Lower lobe of right lung (tissue), 2 donors: Measurements from ENCODE around the gene NIPAL1. TPM values are rescaled to one million over a fixed set of nuclear protein-coding genes. Genes with fewer than 3 reads are reported as not detected.

Experiments
- ATAC-seq, 2 donors: fragments of 200-7000 bp; cut with Tn5 transposase; one replicate each; pipeline ENCODE4 v1.9.1; 2020 to 2022; ENCODE audit warnings: mild to moderate bottlenecking in 2 of 2, moderate library complexity in 2 of 2
- DNase-seq: peaks from one replicate; pipeline ENCODE4 v3.0.0-alpha.2; 2020
- H3K27ac ChIP-seq: fragments of 200-600 bp; one replicate; pipeline ENCODE4 v1.8.0; 2022
- H3K27me3 ChIP-seq: fragments of 200-600 bp; one replicate; pipeline ENCODE4 v1.8.0; 2022; ENCODE audit warnings: low read depth
- H3K36me3 ChIP-seq: fragments of 200-600 bp; one replicate; pipeline ENCODE4 v1.8.0; 2022; ENCODE audit warnings: mild to moderate bottlenecking
- H3K4me1 ChIP-seq: fragments of 200-600 bp; one replicate; pipeline ENCODE4 v1.8.0; 2022
- H3K4me3 ChIP-seq: fragments of 200-600 bp; one replicate; pipeline ENCODE4 v1.8.0; 2022; ENCODE audit warnings: mild to moderate bottlenecking
- H3K9me3 ChIP-seq: fragments of 200-600 bp; one replicate; pipeline ENCODE4 v1.8.0; 2022
- intact Hi-C: fragments of 100-400 bp; cut with DNase I; formaldehyde crosslinking; loops from one replicate; pipeline ENCODE4 v1.11.0; 2022
- total RNA-seq: library from RNA; stranded (reverse); fragmentation: NEBNext Ultra II Directional; extraction: Animal tissue kit (Norgen Biotek cat#: 25700); gene quantifications from one replicate; pipeline ENCODE4 v1.2.1, GENCODE V29; 2021
- TF ChIP-seq, protein P1 (sequence below): fragments of 200-600 bp; IDR thresholded peaks from one replicate; pipeline ENCODE4 v1.8.0; 2022; ENCODE audit warnings: antibody characterized with exemption, mild to moderate bottlenecking
- donor health status: DM: no; HTN: yes; CAD: no; lungs with severe emphysema.

The NIPAL1 gene
- total RNA-seq, 1 donor from 2014 or later, result 1.3 TPM

DNA sequence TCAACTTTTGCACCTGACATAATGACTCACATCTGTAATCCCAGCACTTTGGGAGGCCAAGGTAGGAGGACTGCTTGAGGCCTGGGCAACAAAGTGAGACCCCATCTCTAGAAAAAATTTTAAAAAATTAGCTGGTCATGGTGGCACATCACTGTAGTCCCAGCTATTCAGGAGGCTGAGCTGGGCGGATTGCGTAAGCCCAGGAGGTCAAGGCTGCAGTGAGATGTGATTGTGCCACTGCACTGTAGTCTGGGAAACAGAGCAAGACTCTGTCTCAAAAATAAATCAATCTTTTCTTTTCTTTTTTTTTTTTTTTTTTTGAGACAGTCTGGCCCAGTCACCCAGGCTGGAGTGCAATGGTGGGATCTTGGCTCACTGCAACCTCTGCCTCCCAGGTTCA lies 52.5 kb downstream of the NIPAL1 start:
- Histone ChIP-seq H3K27ac (no peak overlapping the region), H3K27me3 (no peaks in the 10 kb centered on the region), H3K4me1 (no peaks in the 10 kb centered on the region), H3K9me3 (no peaks in the 10 kb centered on the region), H3K4me3 (no peak overlapping the region), H3K36me3 (no peaks in the 10 kb centered on the region)
- DNase-seq (no peak), ATAC-seq (no peak)
- intact Hi-C loops, result no loop called here
- TF ChIP-seq, protein P1, sequence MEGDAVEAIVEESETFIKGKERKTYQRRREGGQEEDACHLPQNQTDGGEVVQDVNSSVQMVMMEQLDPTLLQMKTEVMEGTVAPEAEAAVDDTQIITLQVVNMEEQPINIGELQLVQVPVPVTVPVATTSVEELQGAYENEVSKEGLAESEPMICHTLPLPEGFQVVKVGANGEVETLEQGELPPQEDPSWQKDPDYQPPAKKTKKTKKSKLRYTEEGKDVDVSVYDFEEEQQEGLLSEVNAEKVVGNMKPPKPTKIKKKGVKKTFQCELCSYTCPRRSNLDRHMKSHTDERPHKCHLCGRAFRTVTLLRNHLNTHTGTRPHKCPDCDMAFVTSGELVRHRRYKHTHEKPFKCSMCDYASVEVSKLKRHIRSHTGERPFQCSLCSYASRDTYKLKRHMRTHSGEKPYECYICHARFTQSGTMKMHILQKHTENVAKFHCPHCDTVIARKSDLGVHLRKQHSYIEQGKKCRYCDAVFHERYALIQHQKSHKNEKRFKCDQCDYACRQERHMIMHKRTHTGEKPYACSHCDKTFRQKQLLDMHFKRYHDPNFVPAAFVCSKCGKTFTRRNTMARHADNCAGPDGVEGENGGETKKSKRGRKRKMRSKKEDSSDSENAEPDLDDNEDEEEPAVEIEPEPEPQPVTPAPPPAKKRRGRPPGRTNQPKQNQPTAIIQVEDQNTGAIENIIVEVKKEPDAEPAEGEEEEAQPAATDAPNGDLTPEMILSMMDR, result no peak

- TF ChIP-seq, protein P1, result no peak
- H3K9me3 ChIP-seq, result no peaks in the 10 kb centered on the region
- intact Hi-C loops, result no loop called here
- DNase-seq (no peak), ATAC-seq (no peak)
- H3K27ac ChIP-seq, result no peak overlapping the region
- H3K36me3 ChIP-seq, result no peaks in the 10 kb centered on the region
- H3K4me3 ChIP-seq, result no peak overlapping the region
- no peaks in the 10 kb centered on the region for H3K27me3 ChIP-seq
- H3K4me1 ChIP-seq, result no peaks in the 10 kb centered on the region
Measured at GRCh38 chr4:48071191-48071590, 54.6 kb downstream of the NIPAL1 start.

GRCh38 chr4:48073567-48074103 lies 57.1 kb downstream of the NIPAL1 start:
- Histone ChIP-seq H3K36me3 (no peaks in the 10 kb centered on the region), H3K9me3 (no peaks in the 10 kb centered on the region), H3K27me3 (no peaks in the 10 kb centered on the region), H3K27ac (no peak overlapping the region), H3K4me1 (no peaks in the 10 kb centered on the region), H3K4me3 (no peak overlapping the region)
- DNase-seq, result no peak
- ATAC-seq, result no peak
- TF ChIP-seq, protein P1, result no peak
- intact Hi-C loops, result no loop called here

GRCh38 chr4:48074657-48075056 lies 58.1 kb downstream of the NIPAL1 start:
- Histone ChIP-seq H3K4me3 (no peak overlapping the region), H3K27ac (no peak overlapping the region), H3K9me3 (no peaks in the 10 kb centered on the region), H3K36me3 (no peaks in the 10 kb centered on the region), H3K4me1 (no peaks in the 10 kb centered on the region), H3K27me3 (no peaks in the 10 kb centered on the region)
- intact Hi-C loops, result no loop called here
- TF ChIP-seq, protein P1, result no peak
- no peak for ATAC-seq
- no peak for DNase-seq

GRCh38 chr4:48078425-48078824 lies 61.9 kb downstream of the NIPAL1 start:
- Histone ChIP-seq H3K27ac (no peak overlapping the region), H3K4me3 (no peak overlapping the region), H3K9me3 (no peaks in the 10 kb centered on the region), H3K27me3 (no peaks in the 10 kb centered on the region), H3K4me1 (no peaks in the 10 kb centered on the region), H3K36me3 (no peaks in the 10 kb centered on the region)
- TF ChIP-seq, protein P1, result no peak
- ATAC-seq (no peak), DNase-seq (no peak)
- intact Hi-C loops, result no loop called here
